Endothelial cell of umbilical vein (primary cell): Measurements from ENCODE around the gene RPS25. TPM values are rescaled to one million over a fixed set of nuclear protein-coding genes. Genes with fewer than 3 reads are reported as not detected.

Experiments used
- BruUV-seq: library from RNA; stranded (reverse); fragments of 400-500 nt; replicated peaks from 2 replicates; lab custom pipeline; 2021; lab: Mats Ljungman, UMichigan
- CTCF ChIA-PET: fragments of 300-600, 350-600 bp; sonication (Branson Sonifier 250); formaldehyde crosslinking; loops from one replicate; lab custom pipeline; 2021; ENCODE audit warnings: antibody characterized with exemption, inconsistent platforms; lab: Charles Lee
- POLR2A ChIA-PET: fragments of 300-600, 350-600 bp; sonication (Branson Sonifier 250); formaldehyde crosslinking; loops from one replicate; lab custom pipeline; 2021; ENCODE audit warnings: antibody characterized with exemption, inconsistent platforms; lab: Charles Lee
- DNase-seq: peaks from one replicate; pipeline ENCODE4 v3.0.0-alpha.2; 2011; ENCODE audit warnings: low read depth, low spot score
- FAIRE-seq: peaks from 2 replicates; lab custom pipeline; 2011; peaks lifted over from hg19 to GRCh38; lab: Jason Lieb, UNC
- H2AFZ ChIP-seq: 2 replicates; pipeline ENCODE4 v1.6.0; 2012; ENCODE audit warnings: low read depth, low read length, control low read depth, inconsistent platforms
- H3K27ac ChIP-seq: 2 replicates; pipeline ENCODE4 v1.5.1; 2011; ENCODE audit warnings: low read depth, mild to moderate bottlenecking, control low read depth, low read length, moderate library complexity; ENCODE audit not compliant: insufficient read depth
- H3K27me3 ChIP-seq, 2 experiments: 2 replicates each; pipeline versions ENCODE4 v1.6.0 to v1.6.1; 2011; ENCODE audit warnings: low read length in 2 of 2, mixed read lengths in 1 of 2; ENCODE audit not compliant: control insufficient read depth in 2 of 2, insufficient read depth in 2 of 2
- H3K36me3 ChIP-seq, 2 experiments: 2 replicates in 1 of 2; 3 replicates in 1 of 2; pipeline ENCODE4 v1.5.1; 2011; ENCODE audit warnings: low read length in 2 of 2, mild to moderate bottlenecking in 1 of 2, moderate library complexity in 1 of 2; ENCODE audit not compliant: control insufficient read depth in 2 of 2, insufficient read depth in 2 of 2; ENCODE audit errors: extremely low read depth in 1 of 2
- H3K4me1 ChIP-seq: 3 replicates; pipeline ENCODE4 v1.5.1; 2011; ENCODE audit warnings: mild to moderate bottlenecking, low read length; ENCODE audit not compliant: control insufficient read depth, insufficient read depth; ENCODE audit errors: extremely low read depth
- H3K4me2 ChIP-seq: 2 replicates; pipeline ENCODE4 v1.6.1; 2011; ENCODE audit warnings: low read length, control low read depth, mixed read lengths; ENCODE audit not compliant: insufficient read depth
- H3K4me3 ChIP-seq, 3 experiments: fragments of 200-600 bp in 1 of 3; sonication (generic), shearing (Covaris generic) in 1 of 3; replicated peaks in 1 of 3; 2 replicates each; pipeline ENCODE4 v1.5.1; 2011 to 2016; ENCODE audit warnings: control low read depth in 3 of 3, low read length in 3 of 3, mild to moderate bottlenecking in 2 of 3, inconsistent platforms in 1 of 3, low read depth in 1 of 3, moderate library complexity in 1 of 3; ENCODE audit not compliant: insufficient read depth in 1 of 3
- H3K79me2 ChIP-seq: 2 replicates; pipeline ENCODE4 v1.6.0; 2012; ENCODE audit warnings: low read length, inconsistent platforms; ENCODE audit not compliant: control insufficient read depth, insufficient read depth
- H3K9ac ChIP-seq: replicated peaks from 2 replicates; pipeline ENCODE3; 2011; ENCODE audit warnings: low read length, control low read depth; ENCODE audit not compliant: insufficient read depth; ENCODE audit errors: extremely low read depth
- H3K9me1 ChIP-seq: replicated peaks from 3 replicates; pipeline ENCODE4 v1.6.0; 2011; ENCODE audit warnings: mild to moderate bottlenecking, low read length; ENCODE audit not compliant: control insufficient read depth, insufficient read depth; ENCODE audit errors: extremely low read depth
- H3K9me3 ChIP-seq: replicated peaks from 2 replicates; pipeline ENCODE4 v1.5.1; 2012; ENCODE audit warnings: low read length, inconsistent platforms; ENCODE audit not compliant: control insufficient read depth, insufficient read depth
- H4K20me1 ChIP-seq: replicated peaks from 2 replicates; pipeline ENCODE3; 2011; ENCODE audit warnings: mild to moderate bottlenecking, low read length; ENCODE audit not compliant: control insufficient read depth, insufficient read depth; ENCODE audit errors: extremely low read depth
- EZH2 ChIP-seq: IDR thresholded peaks from 2 replicates; pipeline ENCODE4 v1.6.1; 2012; ENCODE audit warnings: borderline replicate concordance, low read depth, mild to moderate bottlenecking, moderate library complexity, low read length, inconsistent platforms; ENCODE audit not compliant: severe bottlenecking
- FOS ChIP-seq: IDR thresholded peaks from 2 replicates; pipeline ENCODE4 v1.6.1; 2011; ENCODE audit warnings: mild to moderate bottlenecking, low read length, moderate library complexity, borderline replicate concordance; ENCODE audit not compliant: insufficient read depth
- GATA2 ChIP-seq: IDR thresholded peaks from 2 replicates; pipeline ENCODE4 v1.7.0; 2011; ENCODE audit warnings: low read depth, mild to moderate bottlenecking, moderate library complexity, mixed read lengths, low read length; ENCODE audit not compliant: insufficient read length, insufficient read depth
- JUN ChIP-seq: IDR thresholded peaks from 2 replicates; pipeline ENCODE4 v1.6.1; 2011; ENCODE audit warnings: borderline replicate concordance, low read depth; ENCODE audit not compliant: insufficient read length, insufficient read depth
- MYC ChIP-seq: IDR thresholded peaks from one replicate; pipeline ENCODE4 v1.6.1; 2011; ENCODE audit warnings: mild to moderate bottlenecking, low read depth, low read length
- POLR2A ChIP-seq: IDR thresholded peaks from 2 replicates; pipeline ENCODE4 v1.6.1; 2012; ENCODE audit warnings: low read depth, mild to moderate bottlenecking, control low read depth, low read length
- POLR2AphosphoS5 ChIP-seq: IDR thresholded peaks from 2 replicates; pipeline ENCODE4 v1.6.1; 2012; ENCODE audit warnings: low read depth, mild to moderate bottlenecking, control low read depth, low read length, moderate library complexity; ENCODE audit not compliant: insufficient read depth
- dilution Hi-C: fragments of 300-500 bp; cut with MboI; formaldehyde crosslinking; loops from one replicate; pipeline ENCODE4 v1.15.0; 2019; ENCODE audit warnings: low sequenced_read_pairs; ENCODE audit not compliant: extremely low pct_ligation_motif_present
- intact Hi-C: fragments of 100-400 bp; cut with micrococcal nuclease; formaldehyde crosslinking; loops from one replicate; pipeline ENCODE4 v1.10.0; 2022
- polyA plus RNA-seq, 4 experiments: library from polyadenylated mRNA; depleted of rRNA in 3 of 4; stranded (reverse) in 3 of 4; unstranded in 1 of 4; fragments of >200 nt; gene quantifications; 2 replicates each; pipeline versions ENCODE4 v1.2.1 to v1.2.3, GENCODE V29; 2011 to 2012; ENCODE audit warnings: missing spikeins in 1 of 4
- total RNA-seq: library from RNA; stranded (reverse); gene quantifications from 2 replicates; pipeline ENCODE4 v1.2.3, GENCODE V29; 2021
- TF ChIP-seq, protein P1 (sequence below), 2 donors: IDR thresholded peaks; 1 replicate in 1 of 2; 2 replicates in 1 of 2; pipeline ENCODE4 v1.5.1; 2011; ENCODE audit warnings: low read length in 2 of 2, mild to moderate bottlenecking in 2 of 2, moderate library complexity in 2 of 2, control low read depth in 1 of 2, inconsistent platforms in 1 of 2, low read depth in 1 of 2; ENCODE audit not compliant: insufficient read depth in 1 of 2; ENCODE audit errors: extremely low read depth in 1 of 2
- TF ChIP-seq, protein P2 (sequence below): IDR thresholded peaks from 2 replicates; pipeline ENCODE4 v1.6.1; 2011; ENCODE audit not compliant: insufficient read depth, insufficient read length

The RPS25 gene
- total and polyA plus RNA-seq, 2 donors (not counting 3 experiments of a cell fraction or from before 2014, with no cell fraction given), result 887 to 992 TPM

DNA sequence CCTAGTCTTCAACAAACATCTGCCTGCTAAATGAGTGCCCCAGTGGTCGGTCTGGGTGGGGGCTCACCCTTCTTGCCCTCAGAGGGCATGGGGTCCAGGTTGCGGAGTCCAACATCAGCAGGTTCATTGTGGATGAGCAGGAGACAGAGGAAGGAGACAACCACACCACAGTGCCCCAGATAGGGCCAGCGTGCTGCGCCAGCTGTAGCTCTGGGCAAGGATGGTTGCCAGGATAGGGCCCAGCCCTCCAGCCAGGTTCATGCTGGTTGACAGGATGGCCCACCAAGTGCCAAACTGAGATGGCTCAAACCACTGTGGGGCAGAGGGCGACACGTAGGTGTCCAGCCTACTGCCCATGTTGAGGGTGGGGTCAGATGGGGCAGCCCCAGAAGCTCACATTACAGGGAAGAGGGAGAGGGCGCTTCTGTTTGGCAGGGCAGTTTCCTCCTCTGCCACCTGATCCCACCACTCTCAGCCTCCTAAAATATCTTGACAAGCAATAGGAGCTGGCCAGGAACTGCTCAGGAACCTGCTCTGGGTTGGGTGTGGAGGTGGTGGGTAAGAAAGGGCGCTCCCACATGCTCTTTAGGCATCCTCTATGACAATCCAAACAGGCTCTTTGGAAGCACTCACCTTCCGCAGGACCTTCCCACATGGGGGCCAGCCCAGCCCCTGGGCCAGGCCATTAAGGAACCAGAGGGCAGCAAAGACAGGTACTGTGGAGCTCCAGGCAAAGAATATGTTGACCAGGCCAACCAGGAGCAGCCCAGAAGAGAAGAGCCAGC lies 9.6 kb upstream of the RPS25 start:
- Histone ChIP-seq H3K27ac (no peak overlapping the region), H3K4me1 (peaks cover 16% of the 10 kb centered on the region), H3K9me1 (no peaks in the 10 kb centered on the region), H2AFZ (no peak overlapping the region), H3K27me3 (no peaks in the 10 kb centered on the region), H3K9me3 (no peaks in the 10 kb centered on the region), H3K79me2 (no peaks in the 10 kb centered on the region), H3K36me3 (peaks cover 3 to 16% of the 10 kb centered on the region in 2 experiments), H3K9ac (no peak overlapping the region), H3K4me3 (no peak overlapping the region), H4K20me1 (no peaks in the 10 kb centered on the region), H3K4me2 (no peak overlapping the region)
- intact Hi-C loops, result no loop called here
- POLR2A ChIA-PET, result no interaction called here
- DNase-seq (no peak), FAIRE-seq (no peak)
- CTCF ChIA-PET, result interaction anchor here (1.0 kb wide), 1 partner anchor 13 kb away, joined by 3 read pairs; no protein-coding TSS in a partner anchor
- dilution Hi-C loops, result no loop called here
- no TSS peak for BruUV-seq
- TF ChIP-seq GATA2 (no peak), POLR2AphosphoS5 (no peak), JUN (no peak), EZH2 (no peak), MYC (no peak), FOS (no peak), POLR2A (no peak)
- TF ChIP-seq, protein P1, sequence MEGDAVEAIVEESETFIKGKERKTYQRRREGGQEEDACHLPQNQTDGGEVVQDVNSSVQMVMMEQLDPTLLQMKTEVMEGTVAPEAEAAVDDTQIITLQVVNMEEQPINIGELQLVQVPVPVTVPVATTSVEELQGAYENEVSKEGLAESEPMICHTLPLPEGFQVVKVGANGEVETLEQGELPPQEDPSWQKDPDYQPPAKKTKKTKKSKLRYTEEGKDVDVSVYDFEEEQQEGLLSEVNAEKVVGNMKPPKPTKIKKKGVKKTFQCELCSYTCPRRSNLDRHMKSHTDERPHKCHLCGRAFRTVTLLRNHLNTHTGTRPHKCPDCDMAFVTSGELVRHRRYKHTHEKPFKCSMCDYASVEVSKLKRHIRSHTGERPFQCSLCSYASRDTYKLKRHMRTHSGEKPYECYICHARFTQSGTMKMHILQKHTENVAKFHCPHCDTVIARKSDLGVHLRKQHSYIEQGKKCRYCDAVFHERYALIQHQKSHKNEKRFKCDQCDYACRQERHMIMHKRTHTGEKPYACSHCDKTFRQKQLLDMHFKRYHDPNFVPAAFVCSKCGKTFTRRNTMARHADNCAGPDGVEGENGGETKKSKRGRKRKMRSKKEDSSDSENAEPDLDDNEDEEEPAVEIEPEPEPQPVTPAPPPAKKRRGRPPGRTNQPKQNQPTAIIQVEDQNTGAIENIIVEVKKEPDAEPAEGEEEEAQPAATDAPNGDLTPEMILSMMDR (IDR thresholded peaks at IDR 0.05; ENCODE audit: extremely low read depth in 1 of 2, insufficient read depth in 1 of 2, low read depth in 1 of 2, low read length in 2 of 2), result no peak
- TF ChIP-seq, protein P2, sequence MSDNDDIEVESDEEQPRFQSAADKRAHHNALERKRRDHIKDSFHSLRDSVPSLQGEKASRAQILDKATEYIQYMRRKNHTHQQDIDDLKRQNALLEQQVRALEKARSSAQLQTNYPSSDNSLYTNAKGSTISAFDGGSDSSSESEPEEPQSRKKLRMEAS, result no peak
